WTC11 (cell line): ENCODE measurements around the gene ADGRV1. TPM values are rescaled to one million over a fixed set of nuclear protein-coding genes. Genes with fewer than 3 reads are reported as not detected.

Experiments used
- AR ChIP-seq: fragments of 250-450 bp; sonication (Bioruptor Pico); IDR thresholded peaks from 2 replicates; pipeline ENCODE4 v1.9.0; 2021; ENCODE audit warnings: mild to moderate bottlenecking
- ATF2 ChIP-seq: sonication (generic); formaldehyde crosslinking; IDR thresholded peaks from 2 replicates; pipeline ENCODE4 v1.8.1; 2022; ENCODE audit warnings: low read depth, missing genetic modification reagents, borderline replicate concordance
- CBFB ChIP-seq: sonication (generic); formaldehyde crosslinking; IDR thresholded peaks from 2 replicates; pipeline ENCODE4 v1.8.1; 2022; ENCODE audit warnings: mild to moderate bottlenecking, low read depth, missing genetic modification reagents
- EMX1 ChIP-seq: fragments of 250-450 bp; sonication (Bioruptor Pico); IDR thresholded peaks from 2 replicates; pipeline ENCODE4 v1.8.0; 2021; ENCODE audit warnings: mild to moderate bottlenecking
- ERG ChIP-seq: fragments of 250-450 bp; sonication (Bioruptor Pico); IDR thresholded peaks from 2 replicates; pipeline ENCODE4 v1.8.0; 2021; ENCODE audit warnings: mild to moderate bottlenecking
- FOXJ3 ChIP-seq: sonication (generic); formaldehyde crosslinking; IDR thresholded peaks from 2 replicates; pipeline ENCODE4 v1.9.0; 2021; ENCODE audit warnings: missing genetic modification reagents, mild to moderate bottlenecking, borderline replicate concordance
- FOXP1 ChIP-seq: sonication (generic); formaldehyde crosslinking; IDR thresholded peaks from 2 replicates; pipeline ENCODE4 v1.8.0; 2022; ENCODE audit warnings: missing genetic modification reagents, mild to moderate bottlenecking, moderate library complexity, borderline replicate concordance
- FOXP4 ChIP-seq: sonication (generic); formaldehyde crosslinking; IDR thresholded peaks from 2 replicates; pipeline ENCODE4 v1.8.0; 2022; ENCODE audit warnings: mild to moderate bottlenecking, missing genetic modification reagents
- JAZF1 ChIP-seq: fragments of 250-450 bp; sonication (Bioruptor Pico); IDR thresholded peaks from 2 replicates; pipeline ENCODE4 v1.9.0; 2021; ENCODE audit warnings: moderate library complexity, mild to moderate bottlenecking, inconsistent platforms
- JUN ChIP-seq: sonication (generic); formaldehyde crosslinking; IDR thresholded peaks from 2 replicates; pipeline ENCODE4 v1.8.0; 2023; ENCODE audit warnings: mild to moderate bottlenecking, missing genetic modification reagents
- MLX ChIP-seq: sonication (generic); formaldehyde crosslinking; IDR thresholded peaks from 2 replicates; pipeline ENCODE4 v1.8.1; 2023; ENCODE audit warnings: mild to moderate bottlenecking, missing genetic modification reagents, moderate library complexity
- MYBL2 ChIP-seq: sonication (generic); formaldehyde crosslinking; IDR thresholded peaks from 2 replicates; pipeline ENCODE4 v1.8.1; 2023; ENCODE audit warnings: mild to moderate bottlenecking, moderate library complexity, missing genetic modification reagents
- NFYB ChIP-seq: sonication (generic); formaldehyde crosslinking; conservative IDR thresholded peaks from 2 replicates; pipeline ENCODE4 v1.8.0; 2022; ENCODE audit warnings: low read depth, missing genetic modification reagents
- NR3C1 ChIP-seq: sonication (generic); formaldehyde crosslinking; conservative IDR thresholded peaks from 2 replicates; pipeline ENCODE4 v1.8.1; 2023; ENCODE audit warnings: low read depth, mild to moderate bottlenecking, missing genetic modification reagents
- PRRX2 ChIP-seq: fragments of 250-450 bp; sonication (Bioruptor Pico); IDR thresholded peaks from 2 replicates; pipeline ENCODE4 v1.8.0; 2021; ENCODE audit warnings: mild to moderate bottlenecking
- SOX15 ChIP-seq: fragments of 250-450 bp; sonication (Bioruptor Pico); IDR thresholded peaks from 2 replicates; pipeline ENCODE4 v1.9.0; 2021; ENCODE audit warnings: mild to moderate bottlenecking
- TCF7 ChIP-seq: sonication (generic); formaldehyde crosslinking; IDR thresholded peaks from 2 replicates; pipeline ENCODE4 v1.8.0; 2022; ENCODE audit warnings: mild to moderate bottlenecking, low read depth, missing genetic modification reagents, moderate library complexity
- TEAD4 ChIP-seq: sonication (generic); formaldehyde crosslinking; IDR thresholded peaks from 2 replicates; pipeline ENCODE4 v1.8.0; 2022; ENCODE audit warnings: mild to moderate bottlenecking, missing genetic modification reagents
- TP53 ChIP-seq: sonication (generic); formaldehyde crosslinking; IDR thresholded peaks from 2 replicates; pipeline ENCODE4 v1.8.1; 2023; ENCODE audit warnings: mild to moderate bottlenecking, missing genetic modification reagents
- ZBTB43 ChIP-seq: sonication (generic); formaldehyde crosslinking; IDR thresholded peaks from 2 replicates; pipeline ENCODE4 v1.8.1; 2023; ENCODE audit warnings: mild to moderate bottlenecking, missing genetic modification reagents
- ZNF138 ChIP-seq: sonication (generic); formaldehyde crosslinking; conservative IDR thresholded peaks from 2 replicates; pipeline ENCODE4 v1.8.1; 2022; ENCODE audit warnings: mild to moderate bottlenecking, moderate library complexity, missing genetic modification reagents
- ZNF423 ChIP-seq: fragments of 250-450 bp; sonication (Bioruptor Pico); IDR thresholded peaks from 2 replicates; pipeline ENCODE4 v2.1.2; 2022; ENCODE audit warnings: mild to moderate bottlenecking, moderate library complexity
- ZNF532 ChIP-seq: fragments of 250-450 bp; sonication (Bioruptor Pico); IDR thresholded peaks from 2 replicates; pipeline ENCODE4 v1.9.0; 2021; ENCODE audit warnings: mild to moderate bottlenecking, borderline replicate concordance
- total RNA-seq: library from RNA; stranded (reverse); gene quantifications from 3 replicates; pipeline ENCODE4 v1.2.3, GENCODE V29; 2021

Gene ADGRV1
- total RNA-seq, 1 experiment from 2014 or later: 74.5 TPM

GRCh38 chr5:90558344-90559192, at the start of gene ADGRV1 (continued):
- TF ChIP-seq ZNF423 (peak; percentile 44; the same call in 1 of the 2 replicates), CBFB (CRISPR knock-in tag) (peak; percentile 97), FOXJ3 (CRISPR knock-in tag) (no peak), JUN (CRISPR knock-in tag) (no peak), NFYB (CRISPR knock-in tag) (peak; percentile 63; the same call in 1 of the 2 replicates), SOX15 (no peak), PRRX2 (CRISPR knock-in tag) (no peak), TCF7 (CRISPR knock-in tag) (no peak), MYBL2 (peak; percentile 92; the same call in 1 of the 2 replicates), ERG (no peak; the same call in 1 of the 2 replicates), TP53 (peak; percentile 60; the same call in 1 of the 2 replicates), AR (CRISPR knock-in tag) (no peak), TEAD4 (CRISPR knock-in tag) (no peak; the same call in 1 of the 2 replicates), NR3C1 (CRISPR knock-in tag) (no peak), MLX (CRISPR knock-in tag) (no peak), EMX1 (CRISPR knock-in tag) (no peak), ATF2 (CRISPR knock-in tag) (no peak), FOXP4 (peak; percentile 68; the same call in 1 of the 2 replicates), FOXP1 (CRISPR knock-in tag) (peak; percentile 94), JAZF1 (no peak), ZNF138 (0 out of 2 replicates have a peak, but pooled peaks have one; percentile 91), ZNF532 (0 out of 2 replicates have a peak, but pooled peaks have one; percentile 20), ZBTB43 (peak; percentile 90)
